ENCODE data around the gene AP1S2.

AP1S2 gene

GRCh38 chrX:15804563-15804962 is 50.0 kb downstream of the AP1S2 start:
- no peak for DNase-seq

- no peak for DNase-seq
Measured at GRCh38 chrX:15797707-15798106, 56.9 kb downstream of the AP1S2 start.

GRCh38 chrX:15790769-15791290 is 63.8 kb downstream of the AP1S2 start:
- no peak for DNase-seq

GRCh38 chrX:15789979-15790768 is 64.4 kb downstream of the AP1S2 start, which contains the start of gene ZRSR2:
TSS of gene ZRSR2 (plus strand) at chrX:15790484. CDS start at chrX:15790496, 12 bp downstream.
- DNase-seq, result peak; percentile 83 to 90

GRCh38 chrX:15786915-15787314 is 67.7 kb downstream of the AP1S2 start:
- DNase-seq, result peak; percentile 22 to 40

GRCh38 chrX:15785176-15785750 is 69.3 kb downstream of the AP1S2 start:
- DNase-seq, result no peak

GRCh38 chrX:15781961-15782699 is 72.5 kb downstream of the AP1S2 start:
- no peak for DNase-seq

All from NCI-H2081 (cell line).